ENCODE results near the gene PTPN3.

Gene PTPN3

GRCh38 chr9:109453210-109453842 is 44.8 kb downstream of the PTPN3 start:
- no peaks in the 10 kb centered on the region for H3K36me3 ChIP-seq (ENCODE audit: control insufficient read depth, insufficient read depth, low read length)
- no peaks in the 10 kb centered on the region for H3K9me3 ChIP-seq (ENCODE audit: control insufficient read depth, insufficient read depth, low read length)
- no CpG with 5 or more reads among the region's 3 CpGs for WGBS (ENCODE audit: insufficient coverage, insufficient read length)
- H3K4me3 ChIP-seq (ENCODE audit: low read length) = no peak overlapping the region
- H3K27ac ChIP-seq (ENCODE audit: low read length) = no peak overlapping the region
- H3K4me1 ChIP-seq (ENCODE audit: control insufficient read depth, insufficient read depth, low read length) = peaks cover 5% of the 10 kb centered on the region; the same call in 1 of the 2 replicates
- no peak for DNase-seq (ENCODE audit: low read depth, low spot score)
- H3K27me3 ChIP-seq (ENCODE audit: control insufficient read depth, insufficient read depth, low read length) = no peaks in the 10 kb centered on the region

- Histone ChIP-seq H3K27ac (ENCODE audit: low read length) (no peak overlapping the region), H3K4me3 (ENCODE audit: low read length) (no peak overlapping the region), H3K9me3 (ENCODE audit: control insufficient read depth, insufficient read depth, low read length) (no peaks in the 10 kb centered on the region), H3K36me3 (ENCODE audit: control insufficient read depth, insufficient read depth, low read length) (no peaks in the 10 kb centered on the region), H3K4me1 (ENCODE audit: control insufficient read depth, insufficient read depth, low read length) (peaks cover 5% of the 10 kb centered on the region; the same call in 1 of the 2 replicates), H3K27me3 (ENCODE audit: control insufficient read depth, insufficient read depth, low read length) (no peaks in the 10 kb centered on the region)
- no CpG with 5 or more reads among the region's 3 CpGs for WGBS (ENCODE audit: insufficient coverage, insufficient read length)
- no peak for DNase-seq (ENCODE audit: low read depth, low spot score)
These were observed 45.3 kb downstream of the PTPN3 start for GRCh38 chr9:109452761-109453160.

GRCh38 chr9:109451311-109452025 is 46.6 kb downstream of the PTPN3 start:
- Histone ChIP-seq H3K27me3 (ENCODE audit: control insufficient read depth, insufficient read depth, low read length) (no peaks in the 10 kb centered on the region), H3K36me3 (ENCODE audit: control insufficient read depth, insufficient read depth, low read length) (no peaks in the 10 kb centered on the region), H3K27ac (ENCODE audit: low read length) (no peak overlapping the region), H3K9me3 (ENCODE audit: control insufficient read depth, insufficient read depth, low read length) (no peaks in the 10 kb centered on the region), H3K4me1 (ENCODE audit: control insufficient read depth, insufficient read depth, low read length) (peaks cover 5% of the 10 kb centered on the region; the same call in 1 of the 2 replicates), H3K4me3 (ENCODE audit: low read length) (no peak overlapping the region)
- DNase-seq (ENCODE audit: low read depth, low spot score) = no peak
- no CpG with 5 or more reads among the region's 9 CpGs for WGBS (ENCODE audit: insufficient coverage, insufficient read length)

GRCh38 chr9:109450346-109450745 is 47.8 kb downstream of the PTPN3 start:
- no peak overlapping the region for H3K27ac ChIP-seq (ENCODE audit: low read length)
- H3K4me3 ChIP-seq (ENCODE audit: low read length) = no peak overlapping the region
- no peaks in the 10 kb centered on the region for H3K27me3 ChIP-seq (ENCODE audit: control insufficient read depth, insufficient read depth, low read length)
- WGBS (ENCODE audit: insufficient coverage, insufficient read length) = no CpG with 5 or more reads among the region's 3 CpGs
- DNase-seq (ENCODE audit: low read depth, low spot score) = no peak
- no peaks in the 10 kb centered on the region for H3K9me3 ChIP-seq (ENCODE audit: control insufficient read depth, insufficient read depth, low read length)
- no peaks in the 10 kb centered on the region for H3K36me3 ChIP-seq (ENCODE audit: control insufficient read depth, insufficient read depth, low read length)
- peaks cover 3% of the 10 kb centered on the region; the same call in 1 of the 2 replicates for H3K4me1 ChIP-seq (ENCODE audit: control insufficient read depth, insufficient read depth, low read length)

GRCh38 chr9:109449036-109449798 is 48.9 kb downstream of the PTPN3 start:
- no CpG with 5 or more reads among the region's 12 CpGs for WGBS (ENCODE audit: insufficient coverage, insufficient read length)
- Histone ChIP-seq H3K4me3 (ENCODE audit: low read length) (no peak overlapping the region), H3K4me1 (ENCODE audit: control insufficient read depth, insufficient read depth, low read length) (peaks cover 3% of the 10 kb centered on the region; the same call in 1 of the 2 replicates), H3K9me3 (ENCODE audit: control insufficient read depth, insufficient read depth, low read length) (no peaks in the 10 kb centered on the region), H3K27ac (ENCODE audit: low read length) (no peak overlapping the region), H3K27me3 (ENCODE audit: control insufficient read depth, insufficient read depth, low read length) (no peaks in the 10 kb centered on the region), H3K36me3 (ENCODE audit: control insufficient read depth, insufficient read depth, low read length) (no peaks in the 10 kb centered on the region)
- no peak for DNase-seq (ENCODE audit: low read depth, low spot score)

GRCh38 chr9:109448223-109448622 is 49.9 kb downstream of the PTPN3 start:
- no peaks in the 10 kb centered on the region for H3K9me3 ChIP-seq (ENCODE audit: control insufficient read depth, insufficient read depth, low read length)
- no CpG with 5 or more reads among the region's 3 CpGs for WGBS (ENCODE audit: insufficient coverage, insufficient read length)
- H3K27ac ChIP-seq (ENCODE audit: low read length) = no peak overlapping the region
- no peak overlapping the region for H3K4me3 ChIP-seq (ENCODE audit: low read length)
- peaks cover 3% of the 10 kb centered on the region; the same call in 1 of the 2 replicates for H3K4me1 ChIP-seq (ENCODE audit: control insufficient read depth, insufficient read depth, low read length)
- no peaks in the 10 kb centered on the region for H3K27me3 ChIP-seq (ENCODE audit: control insufficient read depth, insufficient read depth, low read length)
- H3K36me3 ChIP-seq (ENCODE audit: control insufficient read depth, insufficient read depth, low read length) = no peaks in the 10 kb centered on the region
- DNase-seq (ENCODE audit: low read depth, low spot score) = no peak

- no peaks in the 10 kb centered on the region for H3K27me3 ChIP-seq (ENCODE audit: control insufficient read depth, insufficient read depth, low read length)
- no peaks in the 10 kb centered on the region for H3K36me3 ChIP-seq (ENCODE audit: control insufficient read depth, insufficient read depth, low read length)
- H3K4me1 ChIP-seq (ENCODE audit: control insufficient read depth, insufficient read depth, low read length) = peaks cover 3% of the 10 kb centered on the region; the same call in 1 of the 2 replicates
- WGBS (ENCODE audit: insufficient coverage, insufficient read length) = no CpG with 5 or more reads among the region's 6 CpGs
- DNase-seq (ENCODE audit: low read depth, low spot score) = no peak
- H3K27ac ChIP-seq (ENCODE audit: low read length) = no peak overlapping the region
- no peaks in the 10 kb centered on the region for H3K9me3 ChIP-seq (ENCODE audit: control insufficient read depth, insufficient read depth, low read length)
- no peak overlapping the region for H3K4me3 ChIP-seq (ENCODE audit: low read length)
These were observed 50.6 kb downstream of the PTPN3 start for GRCh38 chr9:109447329-109448076.

- no CpG with 5 or more reads among the region's 3 CpGs for WGBS (ENCODE audit: insufficient coverage, insufficient read length)
- no peaks in the 10 kb centered on the region for H3K9me3 ChIP-seq (ENCODE audit: control insufficient read depth, insufficient read depth, low read length)
- H3K4me3 ChIP-seq (ENCODE audit: low read length) = no peak overlapping the region
- DNase-seq (ENCODE audit: low read depth, low spot score) = no peak
- no peaks in the 10 kb centered on the region for H3K27me3 ChIP-seq (ENCODE audit: control insufficient read depth, insufficient read depth, low read length)
- H3K36me3 ChIP-seq (ENCODE audit: control insufficient read depth, insufficient read depth, low read length) = no peaks in the 10 kb centered on the region
- no peak overlapping the region for H3K27ac ChIP-seq (ENCODE audit: low read length)
- H3K4me1 ChIP-seq (ENCODE audit: control insufficient read depth, insufficient read depth, low read length) = peaks cover 3% of the 10 kb centered on the region; the same call in 1 of the 2 replicates
These were observed 53.3 kb downstream of the PTPN3 start for GRCh38 chr9:109444771-109445320.

- Histone ChIP-seq H3K9me3 (ENCODE audit: control insufficient read depth, insufficient read depth, low read length) (no peaks in the 10 kb centered on the region), H3K4me3 (ENCODE audit: low read length) (no peak overlapping the region), H3K27me3 (ENCODE audit: control insufficient read depth, insufficient read depth, low read length) (no peaks in the 10 kb centered on the region), H3K27ac (ENCODE audit: low read length) (no peak overlapping the region), H3K4me1 (ENCODE audit: control insufficient read depth, insufficient read depth, low read length) (no peaks in the 10 kb centered on the region), H3K36me3 (ENCODE audit: control insufficient read depth, insufficient read depth, low read length) (no peaks in the 10 kb centered on the region)
- WGBS (ENCODE audit: insufficient coverage, insufficient read length) = no CpG with 5 or more reads among the region's 2 CpGs
- DNase-seq (ENCODE audit: low read depth, low spot score) = no peak
These were observed 55.4 kb downstream of the PTPN3 start for GRCh38 chr9:109442716-109443115.

GRCh38 chr9:109441296-109441695 is 56.8 kb downstream of the PTPN3 start:
- DNase-seq (ENCODE audit: low read depth, low spot score) = no peak
- no peak overlapping the region for H3K27ac ChIP-seq (ENCODE audit: low read length)
- no peak overlapping the region for H3K4me3 ChIP-seq (ENCODE audit: low read length)
- no peaks in the 10 kb centered on the region for H3K36me3 ChIP-seq (ENCODE audit: control insufficient read depth, insufficient read depth, low read length)
- WGBS (ENCODE audit: insufficient coverage, insufficient read length) = no CpG with 5 or more reads among the region's 3 CpGs
- H3K9me3 ChIP-seq (ENCODE audit: control insufficient read depth, insufficient read depth, low read length) = no peaks in the 10 kb centered on the region
- H3K27me3 ChIP-seq (ENCODE audit: control insufficient read depth, insufficient read depth, low read length) = no peaks in the 10 kb centered on the region
- H3K4me1 ChIP-seq (ENCODE audit: control insufficient read depth, insufficient read depth, low read length) = no peaks in the 10 kb centered on the region

Measured in iPS DF 6.9 (cell line).